ENCODE data around the gene ARHGAP42.

ARHGAP42 gene

GRCh38 chr11:100691896-100692653, 5.0 kb downstream of the ARHGAP42 start:
- Mint-ChIP-seq H3K27ac (no peak overlapping the region), H3K4me1 (ENCODE audit: low read depth) (peaks cover 4% of the 10 kb centered on the region), H3K9me3 (no peaks in the 10 kb centered on the region), H3K27me3 (ENCODE audit: low read depth) (peaks cover 15% of the 10 kb centered on the region), H3K4me3 (no peak overlapping the region), H3K36me3 (ENCODE audit: low read depth) (no peaks in the 10 kb centered on the region)

DNA sequence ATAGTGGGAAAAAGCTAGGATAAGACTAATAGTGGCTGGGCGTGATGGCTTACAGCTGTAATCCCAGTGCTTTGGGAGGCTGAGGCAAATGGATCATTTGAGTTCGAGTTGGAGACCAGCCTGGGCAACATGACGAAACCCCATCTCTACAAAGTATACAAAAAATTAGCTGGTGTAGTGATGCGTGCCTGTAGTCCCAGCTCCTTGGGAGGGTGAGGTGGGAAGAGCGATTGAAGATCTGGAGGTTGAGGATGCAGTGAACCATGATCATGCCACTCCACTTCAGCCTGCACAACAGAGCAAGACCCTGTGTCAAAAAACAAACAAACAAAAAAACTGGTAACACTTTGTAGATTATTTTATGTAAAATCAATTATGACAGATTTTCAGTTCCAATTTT, 8.8 kb downstream of the ARHGAP42 start:
- Mint-ChIP-seq H3K9me3 (no peaks in the 10 kb centered on the region), H3K4me3 (no peak overlapping the region), H3K36me3 (ENCODE audit: low read depth) (no peaks in the 10 kb centered on the region), H3K27me3 (ENCODE audit: low read depth) (no peaks in the 10 kb centered on the region), H3K27ac (no peak overlapping the region), H3K4me1 (ENCODE audit: low read depth) (no peaks in the 10 kb centered on the region)

GRCh38 chr11:100703139-100703538, 16.1 kb downstream of the ARHGAP42 start:
- H3K4me1 Mint-ChIP-seq (ENCODE audit: low read depth): no peaks in the 10 kb centered on the region
- no peak overlapping the region for H3K4me3 Mint-ChIP-seq
- H3K9me3 Mint-ChIP-seq: no peaks in the 10 kb centered on the region
- no peak overlapping the region for H3K27ac Mint-ChIP-seq
- no peaks in the 10 kb centered on the region for H3K36me3 Mint-ChIP-seq (ENCODE audit: low read depth)
- H3K27me3 Mint-ChIP-seq (ENCODE audit: low read depth): no peaks in the 10 kb centered on the region

- Mint-ChIP-seq H3K36me3 (ENCODE audit: low read depth) (no peaks in the 10 kb centered on the region), H3K9me3 (no peaks in the 10 kb centered on the region), H3K27ac (no peak overlapping the region), H3K4me3 (no peak overlapping the region), H3K4me1 (ENCODE audit: low read depth) (no peaks in the 10 kb centered on the region), H3K27me3 (ENCODE audit: low read depth) (no peaks in the 10 kb centered on the region)
Observed at GRCh38 chr11:100703801-100704575, 16.9 kb downstream of the ARHGAP42 start.

DNA sequence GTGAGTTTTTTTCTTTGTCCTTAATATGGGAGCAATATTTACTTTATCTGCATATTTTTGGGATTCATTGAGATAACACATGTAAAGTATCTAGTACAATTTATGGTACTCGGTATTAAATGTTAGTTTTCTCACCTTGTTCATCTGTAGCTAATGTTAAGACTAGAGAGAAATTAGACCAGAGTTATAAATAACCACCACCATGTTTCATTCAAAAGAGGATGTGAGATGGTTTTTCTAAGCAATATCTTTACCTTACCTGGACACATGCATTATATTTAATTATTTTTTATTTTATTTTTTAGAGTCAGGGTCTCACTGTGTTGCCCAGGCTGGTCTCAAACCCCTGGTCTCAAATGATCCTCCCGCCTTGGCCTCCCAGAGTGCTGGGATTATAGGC, 18.4 kb downstream of the ARHGAP42 start:
- no peaks in the 10 kb centered on the region for H3K9me3 Mint-ChIP-seq
- no peaks in the 10 kb centered on the region for H3K27me3 Mint-ChIP-seq (ENCODE audit: low read depth)
- no peaks in the 10 kb centered on the region for H3K36me3 Mint-ChIP-seq (ENCODE audit: low read depth)
- H3K4me1 Mint-ChIP-seq (ENCODE audit: low read depth): no peaks in the 10 kb centered on the region
- no peak overlapping the region for H3K27ac Mint-ChIP-seq
- no peak overlapping the region for H3K4me3 Mint-ChIP-seq

DNA sequence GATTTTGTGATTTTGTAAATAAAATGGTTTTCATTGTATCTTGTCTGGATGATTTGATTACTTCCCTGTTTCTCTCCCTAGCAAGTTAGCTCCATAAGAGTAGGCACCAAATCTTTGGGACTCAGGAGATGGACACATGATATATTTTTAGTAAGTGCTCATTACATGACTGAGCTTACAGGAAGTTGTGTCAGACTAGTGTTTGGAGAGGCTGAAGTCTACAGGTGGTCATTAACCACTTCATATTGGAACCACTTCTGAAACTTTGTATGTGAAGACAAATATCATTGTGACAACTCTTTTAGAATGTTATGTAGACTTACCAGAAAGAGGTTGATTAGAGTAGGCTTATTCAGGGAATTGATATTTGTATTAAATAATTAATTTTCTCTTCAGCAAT, 19.1 kb downstream of the ARHGAP42 start:
- H3K9me3 Mint-ChIP-seq: no peaks in the 10 kb centered on the region
- no peaks in the 10 kb centered on the region for H3K36me3 Mint-ChIP-seq (ENCODE audit: low read depth)
- H3K27ac Mint-ChIP-seq: no peak overlapping the region
- no peaks in the 10 kb centered on the region for H3K4me1 Mint-ChIP-seq (ENCODE audit: low read depth)
- H3K4me3 Mint-ChIP-seq: no peak overlapping the region
- H3K27me3 Mint-ChIP-seq (ENCODE audit: low read depth): no peaks in the 10 kb centered on the region

DNA sequence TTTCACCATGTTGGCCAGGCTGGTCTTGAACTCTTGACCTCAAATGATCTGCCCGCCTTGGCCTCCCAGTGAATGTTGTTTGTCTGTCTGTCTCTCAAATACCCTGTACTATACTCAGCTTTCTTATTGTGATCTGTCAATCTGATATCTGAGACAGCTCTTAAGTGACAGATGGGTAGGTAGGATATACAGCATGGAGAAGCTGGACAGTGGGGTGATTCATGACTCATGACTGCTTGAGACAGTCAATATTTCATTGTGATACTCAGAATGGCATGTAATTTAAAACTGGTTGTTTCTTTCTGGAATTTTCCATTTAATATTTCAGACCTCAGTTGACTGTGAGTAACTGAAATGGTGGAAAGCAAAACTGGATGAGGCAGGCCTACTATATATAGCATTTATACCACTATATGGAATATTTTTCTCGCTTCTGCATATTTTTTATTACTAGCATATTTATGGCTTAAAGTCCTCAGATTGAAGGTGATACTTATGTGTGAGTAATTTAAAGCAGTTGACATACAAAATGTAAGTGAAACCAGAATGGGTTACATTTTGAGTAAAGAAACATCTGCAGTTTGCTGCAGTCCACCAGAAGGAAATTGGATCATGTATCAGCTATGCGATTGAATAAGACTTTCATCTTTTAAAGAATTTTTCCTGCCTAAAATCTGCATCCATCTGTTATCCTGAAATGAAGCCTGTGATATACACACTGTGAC, 22.3 kb downstream of the ARHGAP42 start:
- H3K36me3 Mint-ChIP-seq (ENCODE audit: low read depth): no peaks in the 10 kb centered on the region
- H3K27me3 Mint-ChIP-seq (ENCODE audit: low read depth): no peaks in the 10 kb centered on the region
- H3K27ac Mint-ChIP-seq: no peak overlapping the region
- no peaks in the 10 kb centered on the region for H3K9me3 Mint-ChIP-seq
- H3K4me3 Mint-ChIP-seq: no peak overlapping the region
- H3K4me1 Mint-ChIP-seq (ENCODE audit: low read depth): no peaks in the 10 kb centered on the region

- no peak overlapping the region for H3K4me3 Mint-ChIP-seq
- no peaks in the 10 kb centered on the region for H3K9me3 Mint-ChIP-seq
- no peaks in the 10 kb centered on the region for H3K36me3 Mint-ChIP-seq (ENCODE audit: low read depth)
- no peaks in the 10 kb centered on the region for H3K27me3 Mint-ChIP-seq (ENCODE audit: low read depth)
- H3K4me1 Mint-ChIP-seq (ENCODE audit: low read depth): no peaks in the 10 kb centered on the region
- no peak overlapping the region for H3K27ac Mint-ChIP-seq
Observed at GRCh38 chr11:100711984-100712383, 24.9 kb downstream of the ARHGAP42 start.

- H3K27ac Mint-ChIP-seq: no peak overlapping the region
- H3K4me1 Mint-ChIP-seq (ENCODE audit: low read depth): no peaks in the 10 kb centered on the region
- H3K36me3 Mint-ChIP-seq (ENCODE audit: low read depth): no peaks in the 10 kb centered on the region
- H3K9me3 Mint-ChIP-seq: no peaks in the 10 kb centered on the region
- H3K27me3 Mint-ChIP-seq (ENCODE audit: low read depth): no peaks in the 10 kb centered on the region
- no peak overlapping the region for H3K4me3 Mint-ChIP-seq
Observed at GRCh38 chr11:100712583-100712982, 25.5 kb downstream of the ARHGAP42 start.

- H3K4me3 Mint-ChIP-seq: no peak overlapping the region
- H3K27ac Mint-ChIP-seq: no peak overlapping the region
- no peaks in the 10 kb centered on the region for H3K9me3 Mint-ChIP-seq
- no peaks in the 10 kb centered on the region for H3K27me3 Mint-ChIP-seq (ENCODE audit: low read depth)
- H3K36me3 Mint-ChIP-seq (ENCODE audit: low read depth): no peaks in the 10 kb centered on the region
- no peaks in the 10 kb centered on the region for H3K4me1 Mint-ChIP-seq (ENCODE audit: low read depth)
Observed at GRCh38 chr11:100715165-100715761, 28.2 kb downstream of the ARHGAP42 start.

- H3K9me3 Mint-ChIP-seq: no peaks in the 10 kb centered on the region
- no peaks in the 10 kb centered on the region for H3K27me3 Mint-ChIP-seq (ENCODE audit: low read depth)
- no peak overlapping the region for H3K4me3 Mint-ChIP-seq
- no peaks in the 10 kb centered on the region for H3K4me1 Mint-ChIP-seq (ENCODE audit: low read depth)
- H3K27ac Mint-ChIP-seq: no peak overlapping the region
- H3K36me3 Mint-ChIP-seq (ENCODE audit: low read depth): no peaks in the 10 kb centered on the region
Observed at GRCh38 chr11:100716838-100717237, 29.8 kb downstream of the ARHGAP42 start.

DNA sequence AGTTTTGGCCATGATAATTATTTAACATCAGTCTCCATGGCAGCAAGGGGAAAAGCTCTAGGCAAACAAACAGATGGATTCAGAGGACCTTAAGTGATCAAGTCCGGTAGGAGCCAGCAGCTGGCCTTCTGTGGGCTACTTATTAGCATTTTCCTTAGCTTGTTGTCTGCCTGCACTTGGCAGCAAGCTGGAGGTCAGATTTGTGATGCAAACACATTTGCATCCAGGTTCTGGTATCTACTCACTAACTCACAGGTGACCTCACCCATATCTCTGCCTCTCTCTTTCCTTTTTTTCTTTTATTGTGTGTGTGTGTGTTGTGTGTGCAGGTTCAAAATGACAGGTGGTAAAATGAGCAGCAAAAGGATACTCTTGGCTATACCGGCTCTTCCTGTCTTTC, 32.3 kb downstream of the ARHGAP42 start:
- H3K4me1 Mint-ChIP-seq (ENCODE audit: low read depth): no peaks in the 10 kb centered on the region
- no peaks in the 10 kb centered on the region for H3K9me3 Mint-ChIP-seq
- H3K36me3 Mint-ChIP-seq (ENCODE audit: low read depth): no peaks in the 10 kb centered on the region
- no peak overlapping the region for H3K4me3 Mint-ChIP-seq
- H3K27ac Mint-ChIP-seq: no peak overlapping the region
- no peaks in the 10 kb centered on the region for H3K27me3 Mint-ChIP-seq (ENCODE audit: low read depth)

- Mint-ChIP-seq H3K27ac (no peak overlapping the region), H3K4me1 (ENCODE audit: low read depth) (no peaks in the 10 kb centered on the region), H3K27me3 (ENCODE audit: low read depth) (no peaks in the 10 kb centered on the region), H3K4me3 (no peak overlapping the region), H3K9me3 (no peaks in the 10 kb centered on the region), H3K36me3 (ENCODE audit: low read depth) (no peaks in the 10 kb centered on the region)
Observed at GRCh38 chr11:100719809-100720221, 32.7 kb downstream of the ARHGAP42 start.

DNA sequence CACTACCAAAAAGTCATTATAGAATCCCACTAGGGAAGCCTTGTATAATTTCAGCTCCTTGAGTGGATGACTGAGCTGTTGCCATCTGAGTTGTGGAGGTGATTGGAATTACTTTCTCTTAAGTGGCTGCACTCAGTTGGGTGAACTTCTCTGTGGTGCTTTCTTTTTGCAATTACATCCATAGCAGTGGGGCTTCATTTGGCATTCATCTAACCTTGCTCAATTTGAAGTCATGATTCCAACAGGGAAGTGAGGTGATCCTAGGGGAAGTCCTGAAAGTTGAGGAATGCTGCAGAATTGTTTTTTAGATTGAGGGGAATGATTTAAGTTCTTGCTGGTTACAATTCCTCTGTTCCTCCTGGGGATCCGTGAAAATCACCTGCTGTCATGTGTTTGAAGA, 39.6 kb downstream of the ARHGAP42 start:
- no peaks in the 10 kb centered on the region for H3K4me1 Mint-ChIP-seq (ENCODE audit: low read depth)
- no peaks in the 10 kb centered on the region for H3K36me3 Mint-ChIP-seq (ENCODE audit: low read depth)
- no peak overlapping the region for H3K27ac Mint-ChIP-seq

More for the DNA sequence above, 39.6 kb downstream of the ARHGAP42 start:
- Mint-ChIP-seq H3K4me3 (no peak overlapping the region), H3K9me3 (no peaks in the 10 kb centered on the region), H3K27me3 (ENCODE audit: low read depth) (no peaks in the 10 kb centered on the region)

Measured in T-helper 1 cell treated with Interleukin-12 subunit alpha and Interleukin-12 subunit beta and Interleukin-4 antibody, amounts not matched to agents 30 μg/mL and 1 μg/mL, for 36 hours (primary cell).